Prostate gland (tissue), 2 donors: ENCODE data around the gene TCERG1L. TPM values are rescaled to one million over a fixed set of nuclear protein-coding genes. Genes with fewer than 3 reads are reported as not detected.

Experiments
- DNase-seq: peaks from one replicate; pipeline ENCODE4 v3.0.0-alpha.2; 2019; ENCODE audit warnings: low spot score
- H3K27ac ChIP-seq, 2 donors: fragments of 200-600 bp; sonication (generic); 2 replicates each; pipeline ENCODE4 v1.5.1; 2017 to 2019
- H3K27me3 ChIP-seq: fragments of 200-600 bp; sonication (generic); replicated peaks from 2 replicates; pipeline ENCODE4 v1.5.1; 2019; ENCODE audit not compliant: insufficient read depth
- H3K36me3 ChIP-seq, 2 donors: fragments of 200-600 bp; sonication (generic); 1 replicate in 1 of 2; 2 replicates in 1 of 2; pipeline versions ENCODE4 v1.5.1 to v1.8.1; 2017 to 2019
- H3K4me1 ChIP-seq: fragments of 200-600 bp; sonication (generic); replicated peaks from 2 replicates; pipeline ENCODE4 v1.5.1; 2019
- H3K4me3 ChIP-seq, 2 donors: fragments of 200-600 bp; sonication (generic); 2 replicates each; pipeline ENCODE4 v1.5.1; 2017 to 2019
- H3K9me3 ChIP-seq: fragments of 200-600 bp; sonication (generic); 2 replicates; pipeline ENCODE4 v1.5.1; 2017
- CTCF ChIP-seq, 4 experiments: fragments of 200-600 bp in 2 of 4; fragments of 450-650 bp in 2 of 4; sonication (generic) in 2 of 4; IDR thresholded peaks; 1 replicate in 3 of 4; 2 replicates in 1 of 4; pipeline ENCODE4 v1.5.1; 2016 to 2019; ENCODE audit warnings: antibody characterized with exemption in 4 of 4, mild to moderate bottlenecking in 2 of 4, moderate library complexity in 2 of 4
- POLR2A ChIP-seq: fragments of 450-650 bp; IDR thresholded peaks from one replicate; pipeline ENCODE4 v1.6.1; 2016; ENCODE audit warnings: antibody characterized with exemption, mild to moderate bottlenecking
- POLR2AphosphoS5 ChIP-seq: sonication (generic); formaldehyde crosslinking; IDR thresholded peaks from one replicate; pipeline ENCODE4 v1.6.1; 2017; ENCODE audit warnings: antibody characterized with exemption
- WGBS: methylation state at CpG from one replicate; pipeline ENCODE4 v1.1.5; 2018; 5-methylcytosine and 5-hydroxymethylcytosine counted together
- intact Hi-C: fragments of 100-400 bp; cut with DNase I; formaldehyde crosslinking; loops from one replicate; pipeline ENCODE4 v1.14.2; 2022
- total RNA-seq, 2 donors: library from RNA; depleted of rRNA; stranded (reverse); fragments of >200 nt; gene quantifications; one replicate each; pipeline ENCODE4 v1.1.0, GENCODE V29; 2016

The TCERG1L gene
- total RNA-seq, 2 donors from 2014 or later, result 0.23 to 4.0 TPM

- Histone ChIP-seq H3K9me3 (no peaks in the 10 kb centered on the region), H3K4me3 (no peak overlapping the region), H3K36me3 (no peaks in the 10 kb centered on the region), H3K27me3 (no peaks in the 10 kb centered on the region), H3K27ac (no peak overlapping the region), H3K4me1 (no peaks in the 10 kb centered on the region)
- WGBS, result 68% methylated on average over 15 of the region's 15 CpGs
- DNase-seq, result no peak
- intact Hi-C loops, result no loop called here
- TF ChIP-seq POLR2AphosphoS5 (no peak), POLR2A (no peak), CTCF (IDR thresholded peaks at IDR 0.05) (no peak)
These were observed 79.5 kb downstream of the TCERG1L start for GRCh38 chr10:131231965-131232541.

- WGBS, result 68% methylated on average over 17 of the region's 19 CpGs
These were observed 80.1 kb downstream of the TCERG1L start for GRCh38 chr10:131231323-131231964.

GRCh38 chr10:131230641-131231322, 80.7 kb downstream of the TCERG1L start:
- no peak for TF ChIP-seq POLR2A
- TF ChIP-seq POLR2AphosphoS5, result no peak
- no peak for TF ChIP-seq CTCF (IDR thresholded peaks at IDR 0.05)
- intact Hi-C loops, result no loop called here
- Histone ChIP-seq H3K36me3 (no peaks in the 10 kb centered on the region), H3K9me3 (no peaks in the 10 kb centered on the region), H3K4me1 (no peaks in the 10 kb centered on the region), H3K27ac (no peak overlapping the region), H3K4me3 (no peak overlapping the region), H3K27me3 (no peaks in the 10 kb centered on the region)
- 87% methylated on average over 10 of the region's 15 CpGs for WGBS
- DNase-seq, result no peak

More at GRCh38 chr10:131231323-131231964, 80.1 kb downstream of the TCERG1L start:
- Histone ChIP-seq H3K9me3 (no peaks in the 10 kb centered on the region), H3K27me3 (no peaks in the 10 kb centered on the region), H3K27ac (no peak overlapping the region), H3K4me1 (no peaks in the 10 kb centered on the region), H3K4me3 (no peak overlapping the region), H3K36me3 (no peaks in the 10 kb centered on the region)
- no peak for TF ChIP-seq POLR2A
- no peak for DNase-seq
- intact Hi-C loops, result no loop called here

GRCh38 chr10:131230166-131230565, 81.4 kb downstream of the TCERG1L start:
- Histone ChIP-seq H3K36me3 (no peaks in the 10 kb centered on the region), H3K27ac (no peak overlapping the region), H3K4me1 (no peaks in the 10 kb centered on the region), H3K9me3 (no peaks in the 10 kb centered on the region), H3K27me3 (no peaks in the 10 kb centered on the region), H3K4me3 (no peak overlapping the region)
- no peak for DNase-seq
- intact Hi-C loops, result no loop called here
- TF ChIP-seq CTCF (IDR thresholded peaks at IDR 0.05), result no peak
- no peak for TF ChIP-seq POLR2A
- TF ChIP-seq POLR2AphosphoS5, result no peak
- WGBS, result 85% methylated on average over 17 of the region's 17 CpGs

- 88% methylated on average over 16 of the region's 16 CpGs for WGBS
- H3K36me3 ChIP-seq, result no peaks in the 10 kb centered on the region
- no peak for DNase-seq
- no peak overlapping the region for H3K4me3 ChIP-seq
- intact Hi-C loops, result no loop called here
- H3K9me3 ChIP-seq, result no peaks in the 10 kb centered on the region
- no peak overlapping the region for H3K27ac ChIP-seq
- no peak for TF ChIP-seq POLR2A
- TF ChIP-seq CTCF (IDR thresholded peaks at IDR 0.05), result no peak
- no peak for TF ChIP-seq POLR2AphosphoS5
- no peaks in the 10 kb centered on the region for H3K27me3 ChIP-seq
- H3K4me1 ChIP-seq, result no peaks in the 10 kb centered on the region
These were observed 84.3 kb downstream of the TCERG1L start for GRCh38 chr10:131227163-131227740.
